ENCODE measurements around the gene SIGLEC9. TPM values are rescaled to one million over a fixed set of nuclear protein-coding genes. Genes with fewer than 3 reads are reported as not detected.

The SIGLEC9 gene
- total RNA-seq, 1 donor from 2014 or later: 0.82 TPM

- Mint-ChIP-seq H3K36me3 (ENCODE audit: low read depth, unreplicated experiment) (peaks cover 3% of the 10 kb centered on the region), H3K4me1 (ENCODE audit: unreplicated experiment) (peaks cover 11% of the 10 kb centered on the region), H3K27ac (ENCODE audit: unreplicated experiment) (no peak overlapping the region), H3K27me3 (ENCODE audit: unreplicated experiment) (peaks cover 3% of the 10 kb centered on the region), H3K4me3 (ENCODE audit: unreplicated experiment) (no peak overlapping the region), H3K9me3 (ENCODE audit: unreplicated experiment) (no peaks in the 10 kb centered on the region)
- DNase-seq (ENCODE audit: low spot score): no peak
- TF ChIP-seq CTCF (IDR thresholded peaks at IDR 0.05; ENCODE audit: unreplicated experiment): no peak
Measured at GRCh38 chr19:51137792-51138425, 13.2 kb downstream of the SIGLEC9 start.

GRCh38 chr19:51138549-51138979, 13.9 kb downstream of the SIGLEC9 start:
- Mint-ChIP-seq H3K36me3 (ENCODE audit: low read depth, unreplicated experiment) (peaks cover 3% of the 10 kb centered on the region), H3K9me3 (ENCODE audit: unreplicated experiment) (no peaks in the 10 kb centered on the region), H3K4me3 (ENCODE audit: unreplicated experiment) (no peak overlapping the region), H3K4me1 (ENCODE audit: unreplicated experiment) (peaks cover 11% of the 10 kb centered on the region), H3K27ac (ENCODE audit: unreplicated experiment) (no peak overlapping the region), H3K27me3 (ENCODE audit: unreplicated experiment) (peaks cover 3% of the 10 kb centered on the region)
- no peak for TF ChIP-seq CTCF (IDR thresholded peaks at IDR 0.05; ENCODE audit: unreplicated experiment)
- DNase-seq (ENCODE audit: low spot score): no peak

- Mint-ChIP-seq H3K9me3 (ENCODE audit: unreplicated experiment) (no peaks in the 10 kb centered on the region), H3K27ac (ENCODE audit: unreplicated experiment) (no peak overlapping the region), H3K36me3 (ENCODE audit: low read depth, unreplicated experiment) (peaks cover 3% of the 10 kb centered on the region), H3K4me1 (ENCODE audit: unreplicated experiment) (peaks cover 11% of the 10 kb centered on the region), H3K27me3 (ENCODE audit: unreplicated experiment) (peaks cover 7% of the 10 kb centered on the region), H3K4me3 (ENCODE audit: unreplicated experiment) (no peak overlapping the region)
- DNase-seq (ENCODE audit: low spot score): no peak
- TF ChIP-seq CTCF (IDR thresholded peaks at IDR 0.05; ENCODE audit: unreplicated experiment): no peak
Measured at GRCh38 chr19:51139299-51140014, 14.8 kb downstream of the SIGLEC9 start.

GRCh38 chr19:51140441-51140840, 15.7 kb downstream of the SIGLEC9 start:
- H3K4me3 Mint-ChIP-seq (ENCODE audit: unreplicated experiment): no peak overlapping the region
- no peaks in the 10 kb centered on the region for H3K9me3 Mint-ChIP-seq (ENCODE audit: unreplicated experiment)
- peaks cover 11% of the 10 kb centered on the region for H3K4me1 Mint-ChIP-seq (ENCODE audit: unreplicated experiment)
- peaks cover 3% of the 10 kb centered on the region for H3K36me3 Mint-ChIP-seq (ENCODE audit: low read depth, unreplicated experiment)
- H3K27me3 Mint-ChIP-seq (ENCODE audit: unreplicated experiment): peaks cover 8% of the 10 kb centered on the region
- no peak overlapping the region for H3K27ac Mint-ChIP-seq (ENCODE audit: unreplicated experiment)
- no peak for DNase-seq (ENCODE audit: low spot score)
- TF ChIP-seq CTCF (IDR thresholded peaks at IDR 0.05; ENCODE audit: unreplicated experiment): no peak

- H3K27me3 Mint-ChIP-seq (ENCODE audit: unreplicated experiment): peaks cover 8% of the 10 kb centered on the region
Measured at GRCh38 chr19:51141181-51141580, 16.5 kb downstream of the SIGLEC9 start.

More at GRCh38 chr19:51141181-51141580, 16.5 kb downstream of the SIGLEC9 start:
- H3K4me3 Mint-ChIP-seq (ENCODE audit: unreplicated experiment): no peak overlapping the region
- no peak for DNase-seq (ENCODE audit: low spot score)
- H3K4me1 Mint-ChIP-seq (ENCODE audit: unreplicated experiment): peaks cover 11% of the 10 kb centered on the region
- H3K27ac Mint-ChIP-seq (ENCODE audit: unreplicated experiment): no peak overlapping the region
- peaks cover 3% of the 10 kb centered on the region for H3K36me3 Mint-ChIP-seq (ENCODE audit: low read depth, unreplicated experiment)
- no peak for TF ChIP-seq CTCF (IDR thresholded peaks at IDR 0.05; ENCODE audit: unreplicated experiment)
- no peaks in the 10 kb centered on the region for H3K9me3 Mint-ChIP-seq (ENCODE audit: unreplicated experiment)

All from endothelial cell (in vitro differentiated cells).